Measurements from ENCODE around the gene PDE10A. TPM values are rescaled to one million over a fixed set of nuclear protein-coding genes. Genes with fewer than 3 reads are reported as not detected.

Gene PDE10A
- total RNA-seq, 1 experiment from 2014 or later: 0.31 TPM

- Mint-ChIP-seq H3K27me3 (ENCODE audit: low read depth) (no peaks in the 10 kb centered on the region), H3K9me3 (peaks cover 0 to 3% of the 10 kb centered on the region in 2 experiments; a peak in 2 of 5 replicates), H3K36me3 (ENCODE audit: insufficient read depth in 1 of 3, low read depth in 3 of 3) (no peaks in the 10 kb centered on the region; a peak in 1 of 7 replicates), H3K27ac (no peak overlapping the region), H3K4me3 (no peak overlapping the region), H3K4me1 (peaks cover 7 to 8% of the 10 kb centered on the region in 2 experiments)
- H3K56ac ChIP-seq (ENCODE audit: insufficient read length, low read depth, low read length): no peak overlapping the region
- no peak overlapping the region for H3K14ac ChIP-seq (ENCODE audit: insufficient read depth, low read length)
- H3K18ac ChIP-seq (ENCODE audit: insufficient read length, low read depth, low read length): no peak overlapping the region
- no peaks in the 10 kb centered on the region for H3K79me1 ChIP-seq (ENCODE audit: insufficient read depth, low read depth, low read length, poor library complexity, severe bottlenecking)
- H2BK5ac ChIP-seq (ENCODE audit: insufficient read length, low read length): no peak overlapping the region
- no peak overlapping the region for H3K23ac ChIP-seq (ENCODE audit: insufficient read length, low read depth, low read length)
- no peak overlapping the region for H2AK5ac ChIP-seq (ENCODE audit: insufficient read length, low read length)
- H3K27me3 ChIP-seq (ENCODE audit: insufficient read depth, low read length): no peaks in the 10 kb centered on the region
- no peaks in the 10 kb centered on the region for H3K23me2 ChIP-seq (ENCODE audit: insufficient read length, low read depth, low read length, poor library complexity, severe bottlenecking)
- DNase-seq: no peak
- no peak overlapping the region for H2BK20ac ChIP-seq (ENCODE audit: low read depth, low read length, poor library complexity, severe bottlenecking)
- H2BK120ac ChIP-seq (ENCODE audit: low read depth, low read length, poor library complexity, severe bottlenecking): no peak overlapping the region
- H3K9ac ChIP-seq (ENCODE audit: extremely low read depth, insufficient read length, low read length): no peak overlapping the region
- H4K5ac ChIP-seq (ENCODE audit: insufficient read length, low read depth, low read length): no peak overlapping the region
- no peak for TF ChIP-seq CTCF (conservative IDR thresholded peaks at IDR 0.05)
- no peak overlapping the region for H2AFZ ChIP-seq (ENCODE audit: low read length)
- H3K4me2 ChIP-seq (ENCODE audit: insufficient read depth, insufficient read length, low read length): no peak overlapping the region
- no peak overlapping the region for H2BK15ac ChIP-seq (ENCODE audit: low read depth, low read length)
- peak overlapping the region; percentile 17 for H3T11ph ChIP-seq (ENCODE audit: low read length)
- no peak overlapping the region for H4K8ac ChIP-seq (replicated peaks; ENCODE audit: insufficient read length, low read depth, low read length)
- H3K4ac ChIP-seq (ENCODE audit: low read depth, low read length): no peak overlapping the region
- H4K91ac ChIP-seq (ENCODE audit: insufficient read length, low read depth, low read length): no peak overlapping the region
- H3K27ac ChIP-seq (ENCODE audit: insufficient read length, low read depth, low read length): no peak overlapping the region
- no peaks in the 10 kb centered on the region for H3K4me1 ChIP-seq (ENCODE audit: insufficient read depth, low read length)
- no peaks in the 10 kb centered on the region for H4K20me1 ChIP-seq (ENCODE audit: control insufficient read depth, insufficient read depth, insufficient read length)
- no peak overlapping the region for H2BK12ac ChIP-seq (ENCODE audit: insufficient read length, low read depth, low read length)
- no peaks in the 10 kb centered on the region for H3K79me2 ChIP-seq (ENCODE audit: insufficient read depth, low read length)
- no peaks in the 10 kb centered on the region for H3K9me3 ChIP-seq (ENCODE audit: control insufficient read depth, low read depth, low read length)
- no CpG with 5 or more reads among the region's 10 CpGs for WGBS (ENCODE audit: extremely low coverage, insufficient read length, low lambda C conversion rate)
Observed at GRCh38 chr6:165605182-165605875, 57.7 kb downstream of the PDE10A start.

Measured in H9 (cell line).